22Rv1 (cell line): ENCODE measurements around the gene RPTOR.

ENCODE experiments used
- CTCF ChIP-seq: fragments of 450-650 bp; IDR thresholded peaks from 2 replicates; pipeline ENCODE4 v1.5.1; 2017; ENCODE audit warnings: mild to moderate bottlenecking
- ZFX ChIP-seq: fragments of 450-650 bp; IDR thresholded peaks from 2 replicates; pipeline ENCODE4 v1.6.1; 2017; ENCODE audit warnings: antibody characterized with exemption, borderline replicate concordance

- TF ChIP-seq CTCF, result no peak
- TF ChIP-seq ZFX, result no peak
These were observed 467.3 kb downstream of the RPTOR start for GRCh38 chr17:81011951-81012350.
